Breast epithelium (tissue), 3 donors: ENCODE measurements around the gene MSX1.

Experiments used
- CTCF ChIP-seq, 3 donors: fragments of 450-650 bp; IDR thresholded peaks; one replicate each; pipeline ENCODE4 v1.5.1; 2016 to 2017; ENCODE audit warnings: antibody characterized with exemption in 3 of 3, mild to moderate bottlenecking in 3 of 3, moderate library complexity in 3 of 3
- POLR2A ChIP-seq: fragments of 450-650 bp; IDR thresholded peaks from one replicate; pipeline ENCODE4 v1.6.1; 2016; ENCODE audit warnings: antibody characterized with exemption, mild to moderate bottlenecking, moderate library complexity
- POLR2AphosphoS5 ChIP-seq, 3 donors: sonication (generic); formaldehyde crosslinking; IDR thresholded peaks; one replicate each; pipeline ENCODE4 v1.6.1; 2017; ENCODE audit warnings: antibody characterized with exemption in 3 of 3

- TF ChIP-seq POLR2A (no peak), CTCF (IDR thresholded peaks at IDR 0.05) (no peak), POLR2AphosphoS5 (IDR thresholded peaks at IDR 0.05) (no peak)
These were observed 16.7 kb upstream of the MSX1 start for GRCh38 chr4:4842476-4843441.
